ENCODE measurements around the gene RPP25L. TPM values are rescaled to one million over a fixed set of nuclear protein-coding genes. Genes with fewer than 3 reads are reported as not detected.

Gene RPP25L
- total and polyA plus RNA-seq, 2 of the 4 experiments (the other 2 are of a cell fraction): 20.4 to 26.3 TPM

DNA sequence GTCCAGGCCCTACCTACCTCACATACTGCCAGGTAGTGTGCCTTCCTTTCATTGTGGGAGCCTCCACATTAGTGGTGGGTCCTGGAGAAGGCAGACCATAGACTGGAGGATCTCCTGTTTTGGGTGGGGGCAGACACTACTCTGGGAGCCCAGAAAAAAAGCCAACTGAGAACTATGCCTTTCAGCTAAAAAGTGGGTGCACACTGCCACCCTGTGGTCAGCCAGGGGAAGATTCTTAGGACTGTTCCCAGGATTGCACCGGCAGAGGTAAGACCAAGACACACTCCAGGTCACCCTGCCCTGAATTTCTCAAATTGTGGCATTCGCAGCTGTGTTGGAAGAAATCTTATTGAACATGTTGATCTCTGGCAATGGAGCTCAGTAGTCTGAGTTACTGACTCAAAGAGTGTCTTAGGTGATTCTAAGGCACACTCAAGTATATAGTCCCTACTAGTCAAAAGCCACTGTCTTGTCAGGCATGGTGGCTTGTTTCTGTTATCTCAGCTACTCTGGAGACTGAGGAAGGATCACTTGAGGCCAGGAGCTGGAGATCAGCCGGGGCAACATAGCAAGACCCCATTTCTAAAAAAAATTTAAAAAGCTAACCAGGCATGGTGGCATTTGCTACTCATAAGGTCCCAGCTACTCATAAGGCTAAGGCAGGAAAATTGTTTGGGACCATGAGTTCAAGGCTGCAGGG is 22.1 kb upstream of the RPP25L start:
- Histone ChIP-seq H3K27ac (ENCODE audit: insufficient read depth, low read length) (no peak overlapping the region), H3K4me3 (ENCODE audit: insufficient read depth, low read depth, low read length) (no peak overlapping the region), H2BK20ac (ENCODE audit: low read depth, low read length) (no peak overlapping the region), H3K36me3 (ENCODE audit: control insufficient read depth, insufficient read depth, low read length) (peaks cover 6% of the 10 kb centered on the region), H3K9me3 (ENCODE audit: control insufficient read depth, insufficient read depth, low read length) (no peaks in the 10 kb centered on the region), H2AFZ (replicated peaks; ENCODE audit: low read length, poor library complexity) (peak overlapping the region; percentile 39), H2AK5ac (ENCODE audit: low read depth, low read length) (no peak overlapping the region), H3K79me1 (ENCODE audit: low read depth in 1 of 2, low read length in 2 of 2) (peaks cover 13 to 36% of the 10 kb centered on the region in 2 experiments), H3K9ac (ENCODE audit: low read depth, low read length) (no peak overlapping the region), H3K18ac (ENCODE audit: low read depth, low read length) (no peak overlapping the region), H4K5ac (ENCODE audit: low read depth, low read length) (no peak overlapping the region), H3K27me3 (ENCODE audit: control insufficient read depth, insufficient read depth, low read length) (peaks cover 23% of the 10 kb centered on the region), H3K9me1 (ENCODE audit: insufficient read depth, low read length) (peaks cover 16% of the 10 kb centered on the region; the same call in 1 of the 2 replicates), H3K4me1 (ENCODE audit: control insufficient read depth, insufficient read depth, low read length) (peaks cover 6% of the 10 kb centered on the region), H2AK9ac (replicated peaks; ENCODE audit: low read depth, low read length, poor library complexity) (peak overlapping the region; percentile 79), H3K4ac (ENCODE audit: low read depth, low read length) (no peak overlapping the region), H3K14ac (replicated peaks; ENCODE audit: low read depth, low read length) (no peak overlapping the region), H3K56ac (ENCODE audit: extremely low read depth, insufficient read depth, low read length) (no peak overlapping the region), H3K23ac (ENCODE audit: low read depth, low read length) (no peak overlapping the region), H2BK120ac (ENCODE audit: low read depth, low read length) (no peak overlapping the region), H4K8ac (ENCODE audit: low read depth in 2 of 2, low read length in 2 of 2) (no peak overlapping the region), H3K4me2 (ENCODE audit: low read depth, low read length) (no peak overlapping the region), H4K20me1 (ENCODE audit: insufficient read depth, low read length) (peaks cover 9% of the 10 kb centered on the region; the same call in 1 of the 2 replicates), H4K91ac (ENCODE audit: insufficient read depth, low read depth, low read length) (no peak overlapping the region), H2BK15ac (ENCODE audit: low read depth, low read length) (no peak overlapping the region), H2BK5ac (ENCODE audit: low read depth, low read length, poor library complexity, severe bottlenecking) (no peak overlapping the region)
- DNase-seq: peak; percentile 64
- dilution Hi-C loops (cut with HindIII; ENCODE audit: low sequenced_read_pairs, unreplicated experiment): no loop called here
- ATAC-seq (ENCODE audit: low read depth): peak; percentile 31
- ChIA-PET CTCF (interaction anchor here (0.6 to 1.7 kb wide), 6 partner anchors 13 to 91 kb away, joined by 3 to 16 read pairs (median 5); partner anchors contain the start of genes DCTN3, GALT and RPP25L), POLR2A (ENCODE audit: unreplicated experiment) (interaction anchor here (0.5 kb wide), 1 partner anchor 300 kb away, joined by 8 read pairs; no protein-coding TSS in a partner anchor)
- no TSS peak for BruUV-seq (replicated peaks)
- WGBS, 2 experiments (ENCODE audit: extremely low coverage in 2 of 2, insufficient read length in 1 of 2): 25% methylated on average over 1 of the region's 3 CpGs; no CpG with 5 or more reads in 1 of the 2 experiments
- peak; percentile 21; the same call in 1 of the 2 replicates for TF ChIP-seq MAZ (IDR thresholded peaks at IDR 0.05; ENCODE audit: borderline replicate concordance, low read depth, low read length)
- peak; percentile 51 for TF ChIP-seq SMC3 (IDR thresholded peaks at IDR 0.05; ENCODE audit: low read depth, low read length)
- TF ChIP-seq MXI1 (IDR thresholded peaks at IDR 0.05; ENCODE audit: borderline replicate concordance, low read depth, low read length): no peak
- peak; percentile 78 for TF ChIP-seq RAD21 (IDR thresholded peaks at IDR 0.05; ENCODE audit: low read length)
- TF ChIP-seq MAFK (IDR thresholded peaks at IDR 0.05; ENCODE audit: low read depth, low read length): no peak
- TF ChIP-seq, protein P1, sequence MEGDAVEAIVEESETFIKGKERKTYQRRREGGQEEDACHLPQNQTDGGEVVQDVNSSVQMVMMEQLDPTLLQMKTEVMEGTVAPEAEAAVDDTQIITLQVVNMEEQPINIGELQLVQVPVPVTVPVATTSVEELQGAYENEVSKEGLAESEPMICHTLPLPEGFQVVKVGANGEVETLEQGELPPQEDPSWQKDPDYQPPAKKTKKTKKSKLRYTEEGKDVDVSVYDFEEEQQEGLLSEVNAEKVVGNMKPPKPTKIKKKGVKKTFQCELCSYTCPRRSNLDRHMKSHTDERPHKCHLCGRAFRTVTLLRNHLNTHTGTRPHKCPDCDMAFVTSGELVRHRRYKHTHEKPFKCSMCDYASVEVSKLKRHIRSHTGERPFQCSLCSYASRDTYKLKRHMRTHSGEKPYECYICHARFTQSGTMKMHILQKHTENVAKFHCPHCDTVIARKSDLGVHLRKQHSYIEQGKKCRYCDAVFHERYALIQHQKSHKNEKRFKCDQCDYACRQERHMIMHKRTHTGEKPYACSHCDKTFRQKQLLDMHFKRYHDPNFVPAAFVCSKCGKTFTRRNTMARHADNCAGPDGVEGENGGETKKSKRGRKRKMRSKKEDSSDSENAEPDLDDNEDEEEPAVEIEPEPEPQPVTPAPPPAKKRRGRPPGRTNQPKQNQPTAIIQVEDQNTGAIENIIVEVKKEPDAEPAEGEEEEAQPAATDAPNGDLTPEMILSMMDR (conservative IDR thresholded peaks at IDR 0.05; ENCODE audit: low read depth, low read length): peak; percentile 84
- no peak for TF ChIP-seq POLR2A (IDR thresholded peaks at IDR 0.05; ENCODE audit: low read depth, low read length)
- in situ Hi-C loops (cut with MboI; ENCODE audit: low sequenced_read_pairs): no loop called here
- intact Hi-C loops (cut with micrococcal nuclease): loop anchor here (1.0 kb wide), 2 partner anchors 22 to 86 kb away; partner anchors contain the start of gene RPP25L

All from IMR-90 (cell line).